T-helper 1 cell treated with Interleukin-12 subunit alpha and Interleukin-12 subunit beta and Interleukin-4 antibody, amounts not matched to agents 30 μg/mL and 1 μg/mL, for 36 hours (primary cell): ENCODE data around the gene TBPL1.
"Not testable (repeated sequence)": the region's sequence is repeated elsewhere in the genome, so short reads cannot be mapped to it uniquely, and the experiment has no call there.

ENCODE experiments used
- H3K27ac Mint-ChIP-seq: one replicate; pipeline ENCODE4 v1.8.0; 2021; ENCODE audit warnings: mild to moderate bottlenecking, mixed read lengths
- H3K27me3 Mint-ChIP-seq: one replicate; pipeline ENCODE4 v1.8.0; 2021; ENCODE audit warnings: low read depth, mixed read lengths
- H3K36me3 Mint-ChIP-seq: one replicate; pipeline ENCODE4 v1.8.0; 2021; ENCODE audit warnings: low read depth, mixed read lengths
- H3K4me1 Mint-ChIP-seq: one replicate; pipeline ENCODE4 v1.8.0; 2021; ENCODE audit warnings: low read depth, mixed read lengths
- H3K4me3 Mint-ChIP-seq: one replicate; pipeline ENCODE4 v1.8.0; 2021; ENCODE audit warnings: mild to moderate bottlenecking, moderate library complexity, mixed read lengths
- H3K9me3 Mint-ChIP-seq: one replicate; pipeline ENCODE4 v1.8.0; 2021; ENCODE audit warnings: mixed read lengths

Gene TBPL1

DNA sequence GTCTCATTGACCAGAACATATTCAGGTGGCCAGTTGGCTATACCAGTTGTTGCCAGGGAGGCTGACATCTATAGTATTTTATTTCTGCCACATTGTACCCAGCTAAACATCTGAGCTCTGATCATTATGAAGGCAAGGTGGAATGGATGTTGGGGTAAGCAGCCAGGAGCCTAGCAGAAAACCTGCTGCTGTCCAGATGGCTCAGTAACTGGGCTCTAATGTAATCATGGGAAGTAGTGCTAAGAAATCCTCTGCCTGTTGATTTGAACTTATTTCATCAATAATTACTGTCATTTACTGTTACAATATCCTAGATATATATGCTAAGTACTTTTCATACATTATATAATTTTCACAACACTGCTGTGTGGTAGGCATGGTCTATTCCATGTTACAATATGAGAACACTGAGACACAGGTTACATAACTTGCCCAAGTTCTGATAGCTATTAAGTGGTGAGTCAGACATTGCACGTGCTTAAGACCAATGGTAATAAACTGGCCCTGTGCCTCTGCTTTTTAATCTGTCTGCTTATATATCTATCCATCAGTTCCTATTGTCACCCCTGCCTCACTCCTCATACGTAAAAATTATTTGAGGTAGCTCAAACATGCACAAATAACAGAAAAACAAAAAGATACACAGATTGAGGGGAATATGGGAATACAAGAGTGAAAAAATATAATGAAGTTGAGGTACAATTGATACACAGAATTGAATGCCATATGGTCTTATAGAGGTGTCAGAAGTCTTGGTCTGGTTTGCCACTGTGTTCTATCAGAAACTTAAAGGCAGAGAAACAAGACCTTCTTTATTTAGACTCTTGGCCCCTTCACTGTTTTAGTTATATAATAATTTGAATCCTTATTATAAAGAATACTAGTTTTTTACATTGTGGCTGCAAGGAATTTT is 25.2 kb downstream of the TBPL1 start:
- Mint-ChIP-seq H3K4me1 (peaks cover 15% of the 10 kb centered on the region), H3K9me3 (no peaks in the 10 kb centered on the region), H3K4me3 (no peak overlapping the region), H3K36me3 (peaks cover 9% of the 10 kb centered on the region), H3K27ac (no peak overlapping the region), H3K27me3 (no peaks in the 10 kb centered on the region)

DNA sequence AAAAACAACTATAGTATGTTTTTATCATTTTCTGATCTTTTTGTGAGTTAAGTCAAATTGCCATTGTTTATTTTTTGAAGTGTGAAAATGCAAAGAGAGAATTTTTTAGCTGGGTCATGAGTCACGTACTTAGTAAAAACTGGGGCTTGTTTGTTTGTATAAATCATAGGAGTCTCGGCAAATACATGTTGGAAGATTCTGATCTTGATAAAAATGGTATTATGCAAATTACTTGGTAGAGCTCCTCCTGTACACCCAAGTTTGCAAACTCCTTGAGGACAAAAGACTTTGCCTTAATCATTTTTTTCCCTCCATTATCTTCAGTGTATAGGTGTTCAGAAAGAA is 25.8 kb downstream of the TBPL1 start:
- Mint-ChIP-seq H3K9me3 (no peaks in the 10 kb centered on the region), H3K4me3 (no peak overlapping the region), H3K27me3 (no peaks in the 10 kb centered on the region), H3K4me1 (peaks cover 16% of the 10 kb centered on the region), H3K27ac (no peak overlapping the region), H3K36me3 (peaks cover 12% of the 10 kb centered on the region)

DNA sequence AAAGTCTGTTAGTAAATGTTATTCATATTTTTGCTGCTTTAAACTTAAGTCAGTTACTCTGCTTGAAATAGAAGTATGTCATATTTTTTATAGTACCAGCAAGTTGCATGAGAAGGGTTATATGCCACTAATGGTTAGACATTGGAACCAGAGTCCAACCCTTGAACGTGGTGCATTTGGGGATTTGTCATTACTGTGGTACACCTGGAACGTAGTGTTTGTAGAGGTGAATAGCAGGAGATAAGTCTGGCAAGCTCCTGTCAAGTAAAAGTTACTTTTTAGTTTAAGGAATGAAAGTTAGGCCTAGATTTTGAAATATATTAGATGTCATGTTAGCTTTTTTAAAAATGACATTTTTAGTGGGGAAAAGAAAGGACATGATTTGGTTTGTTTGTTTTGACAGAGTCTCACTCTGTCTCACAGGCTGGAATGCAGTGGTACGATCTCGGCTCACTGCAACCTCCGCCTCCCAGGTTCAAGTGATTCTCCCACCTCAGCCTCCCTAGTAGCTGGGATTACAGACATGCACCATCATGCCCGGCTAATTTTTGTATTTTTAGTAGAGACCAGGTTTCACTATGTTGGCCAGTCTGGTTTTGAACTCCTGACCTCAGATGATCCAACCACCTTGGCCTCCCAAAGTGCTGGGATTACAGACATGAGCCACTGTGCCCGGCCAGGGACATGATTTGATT is 26.4 kb downstream of the TBPL1 start:
- Mint-ChIP-seq H3K4me1 (peaks cover 16% of the 10 kb centered on the region), H3K36me3 (peaks cover 13% of the 10 kb centered on the region)
- not testable (repeated sequence) for H3K4me3 Mint-ChIP-seq, H3K27ac Mint-ChIP-seq, H3K27me3 Mint-ChIP-seq, H3K9me3 Mint-ChIP-seq

DNA sequence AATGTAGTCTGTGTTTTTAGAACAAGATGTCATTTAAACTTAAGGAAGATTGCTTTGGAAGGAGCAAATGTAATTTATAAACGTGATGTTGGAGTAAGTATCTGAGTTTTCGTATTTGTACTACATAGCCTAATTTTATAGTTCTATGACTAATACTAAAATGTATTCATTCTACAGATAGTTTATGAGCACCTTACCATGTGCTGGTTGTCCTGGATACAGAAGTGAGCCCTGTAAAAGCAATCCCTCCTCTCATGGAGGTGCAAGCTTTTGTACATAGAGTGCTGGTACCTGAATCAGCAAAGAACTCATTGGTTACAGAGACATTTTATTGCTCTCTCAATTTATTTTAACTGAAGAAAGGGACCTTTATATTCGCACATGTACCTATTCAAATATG is 27.1 kb downstream of the TBPL1 start:
- Mint-ChIP-seq H3K27ac (no peak overlapping the region), H3K4me1 (peaks cover 16% of the 10 kb centered on the region), H3K36me3 (peaks cover 17% of the 10 kb centered on the region), H3K27me3 (no peaks in the 10 kb centered on the region), H3K4me3 (no peak overlapping the region), H3K9me3 (no peaks in the 10 kb centered on the region)

DNA sequence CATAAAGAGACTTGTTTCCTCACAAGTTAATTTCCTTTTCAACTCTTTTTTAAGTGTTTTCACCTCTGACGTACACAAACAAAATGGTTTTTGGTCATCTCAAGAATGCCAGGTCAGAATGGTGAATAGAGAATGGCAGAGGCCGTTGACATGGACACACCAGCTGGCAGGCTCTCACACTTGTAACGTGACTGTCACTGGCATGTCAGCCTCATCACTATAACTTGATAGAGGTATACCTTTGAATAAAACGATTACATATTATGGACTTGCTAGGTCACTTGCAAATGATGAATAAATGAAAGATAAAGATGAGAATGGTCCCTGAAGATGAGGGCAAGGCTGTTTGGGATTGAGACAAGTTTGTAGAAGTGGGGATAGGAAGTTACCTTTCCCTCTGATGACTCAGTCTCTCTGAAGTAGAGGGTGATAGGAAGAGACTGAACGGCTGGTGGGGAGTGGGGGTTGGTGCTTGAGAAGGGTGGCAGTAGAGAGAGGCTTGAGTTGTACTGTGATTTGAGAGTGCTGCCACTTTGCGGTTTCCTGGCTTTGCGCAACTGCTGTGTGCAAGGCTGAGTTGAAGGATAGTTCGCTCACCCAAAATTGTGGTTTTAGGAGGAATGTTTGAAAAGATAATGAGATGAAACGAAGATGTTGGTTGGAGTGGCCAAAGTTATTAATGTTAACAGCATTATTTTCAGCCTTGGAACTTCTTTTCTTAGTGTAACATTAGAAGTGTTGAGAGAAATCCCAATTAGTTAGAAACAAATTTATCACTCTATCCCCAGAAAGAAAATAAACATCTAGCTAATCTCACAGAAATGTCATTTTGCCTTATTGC is 30.3 kb downstream of the TBPL1 start:
- peak overlapping the region; percentile 54 for H3K27ac Mint-ChIP-seq
- peak overlapping the region; percentile 28 for H3K4me3 Mint-ChIP-seq
- peaks cover 22% of the 10 kb centered on the region for H3K4me1 Mint-ChIP-seq
- no peaks in the 10 kb centered on the region for H3K27me3 Mint-ChIP-seq
- no peaks in the 10 kb centered on the region for H3K9me3 Mint-ChIP-seq
- peaks cover 30% of the 10 kb centered on the region for H3K36me3 Mint-ChIP-seq

- Mint-ChIP-seq H3K27ac (no peak overlapping the region), H3K4me1 (peaks cover 20% of the 10 kb centered on the region), H3K36me3 (peaks cover 34% of the 10 kb centered on the region), H3K27me3 (no peaks in the 10 kb centered on the region), H3K9me3 (no peaks in the 10 kb centered on the region), H3K4me3 (no peak overlapping the region)
Measured at GRCh38 chr6:133985970-133986369, 32.9 kb downstream of the TBPL1 start.

- H3K27ac Mint-ChIP-seq = no peak overlapping the region
- H3K9me3 Mint-ChIP-seq = no peaks in the 10 kb centered on the region
- no peaks in the 10 kb centered on the region for H3K27me3 Mint-ChIP-seq
- H3K4me1 Mint-ChIP-seq = peaks cover 19% of the 10 kb centered on the region
- no peak overlapping the region for H3K4me3 Mint-ChIP-seq
- peaks cover 30% of the 10 kb centered on the region for H3K36me3 Mint-ChIP-seq
Measured at GRCh38 chr6:133986942-133987341, 33.9 kb downstream of the TBPL1 start.

DNA sequence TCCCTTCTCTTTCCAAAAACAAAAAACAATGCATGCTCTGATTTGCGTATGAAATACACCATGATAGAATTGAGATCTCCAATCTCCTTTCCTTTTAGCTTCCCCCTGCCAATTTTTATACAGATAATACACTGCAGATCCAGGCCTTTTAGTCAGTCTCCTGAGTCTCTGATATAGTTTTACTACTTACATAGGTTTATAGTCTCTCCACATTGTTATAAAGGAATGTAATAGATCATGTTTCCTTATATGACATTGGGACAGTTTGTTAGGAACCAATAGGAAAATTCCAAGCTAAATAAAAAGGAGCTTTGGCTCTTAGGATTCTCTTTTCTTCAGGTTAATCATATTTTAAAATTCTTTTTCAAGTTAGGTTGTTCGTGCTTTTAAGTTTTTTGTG is 36.5 kb downstream of the TBPL1 start:
- peaks cover 20% of the 10 kb centered on the region for H3K36me3 Mint-ChIP-seq
- no peaks in the 10 kb centered on the region for H3K27me3 Mint-ChIP-seq
- no peaks in the 10 kb centered on the region for H3K9me3 Mint-ChIP-seq
- peaks cover 6% of the 10 kb centered on the region for H3K4me1 Mint-ChIP-seq
- H3K4me3 Mint-ChIP-seq = no peak overlapping the region
- no peak overlapping the region for H3K27ac Mint-ChIP-seq

DNA sequence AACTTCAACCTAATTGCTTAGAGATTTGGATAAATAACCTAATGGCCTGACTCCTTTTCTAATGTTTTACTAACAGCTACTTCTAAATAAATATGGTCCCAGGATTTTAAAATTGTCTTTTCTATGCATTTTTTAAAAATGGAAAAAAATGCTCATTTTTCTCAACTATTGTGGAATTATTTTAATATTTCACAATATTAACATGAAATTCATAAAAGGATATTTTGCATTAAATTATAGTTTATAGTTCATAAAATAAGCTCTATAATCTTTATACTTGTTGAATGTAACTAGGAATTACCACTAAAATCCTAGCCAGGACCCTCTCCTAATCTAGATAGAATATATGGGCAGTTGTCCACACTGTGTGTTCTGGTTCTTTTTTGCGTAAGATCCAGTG is 37.3 kb downstream of the TBPL1 start:
- Mint-ChIP-seq H3K27me3 (no peaks in the 10 kb centered on the region), H3K27ac (no peak overlapping the region), H3K4me1 (peaks cover 6% of the 10 kb centered on the region), H3K4me3 (no peak overlapping the region), H3K36me3 (peaks cover 17% of the 10 kb centered on the region), H3K9me3 (no peaks in the 10 kb centered on the region)

DNA sequence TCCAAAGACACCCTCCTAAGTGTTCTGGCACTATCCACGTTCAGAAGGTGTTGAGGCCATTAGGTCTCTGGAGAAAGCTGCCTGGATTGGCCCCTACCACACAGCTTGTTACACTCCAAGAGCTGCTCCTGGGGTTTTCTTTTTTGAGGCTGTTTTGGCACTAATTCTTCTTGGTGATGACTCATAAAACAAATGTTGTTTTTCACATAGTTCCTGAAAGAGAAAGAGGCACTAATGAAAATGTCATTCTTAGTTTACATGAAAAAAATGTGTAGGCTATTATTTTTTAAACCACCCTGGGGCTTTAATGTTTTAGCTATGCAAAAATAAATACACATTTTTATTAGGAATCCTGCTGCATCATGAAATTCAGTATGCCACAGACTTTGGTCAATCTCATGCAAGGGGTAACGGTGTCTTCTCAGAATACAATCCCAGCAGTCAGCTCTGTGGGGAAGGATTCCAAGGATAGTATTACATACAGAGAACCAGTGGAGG is 38.1 kb downstream of the TBPL1 start:
- H3K36me3 Mint-ChIP-seq = peaks cover 12% of the 10 kb centered on the region
- H3K9me3 Mint-ChIP-seq = no peaks in the 10 kb centered on the region
- no peaks in the 10 kb centered on the region for H3K27me3 Mint-ChIP-seq
- H3K27ac Mint-ChIP-seq = no peak overlapping the region
- H3K4me1 Mint-ChIP-seq = no peaks in the 10 kb centered on the region
- H3K4me3 Mint-ChIP-seq = no peak overlapping the region

GRCh38 chr6:133992992-133993680 is 40.1 kb downstream of the TBPL1 start:
- H3K9me3 Mint-ChIP-seq = no peaks in the 10 kb centered on the region
- peaks cover 4% of the 10 kb centered on the region for H3K36me3 Mint-ChIP-seq
- H3K4me3 Mint-ChIP-seq = no peak overlapping the region
- H3K27me3 Mint-ChIP-seq = no peaks in the 10 kb centered on the region
- H3K27ac Mint-ChIP-seq = no peak overlapping the region
- no peaks in the 10 kb centered on the region for H3K4me1 Mint-ChIP-seq

GRCh38 chr6:133995296-133995695 is 42.3 kb downstream of the TBPL1 start:
- H3K9me3 Mint-ChIP-seq = no peaks in the 10 kb centered on the region
- no peak overlapping the region for H3K27ac Mint-ChIP-seq
- no peaks in the 10 kb centered on the region for H3K4me1 Mint-ChIP-seq
- H3K4me3 Mint-ChIP-seq = no peak overlapping the region
- peaks cover 3% of the 10 kb centered on the region for H3K27me3 Mint-ChIP-seq
- no peaks in the 10 kb centered on the region for H3K36me3 Mint-ChIP-seq

- Mint-ChIP-seq H3K36me3 (no peaks in the 10 kb centered on the region), H3K4me1 (no peaks in the 10 kb centered on the region), H3K9me3 (no peaks in the 10 kb centered on the region), H3K27ac (no peak overlapping the region), H3K27me3 (peaks cover 3% of the 10 kb centered on the region), H3K4me3 (no peak overlapping the region)
Measured at GRCh38 chr6:133995758-133996157, 42.7 kb downstream of the TBPL1 start.

DNA sequence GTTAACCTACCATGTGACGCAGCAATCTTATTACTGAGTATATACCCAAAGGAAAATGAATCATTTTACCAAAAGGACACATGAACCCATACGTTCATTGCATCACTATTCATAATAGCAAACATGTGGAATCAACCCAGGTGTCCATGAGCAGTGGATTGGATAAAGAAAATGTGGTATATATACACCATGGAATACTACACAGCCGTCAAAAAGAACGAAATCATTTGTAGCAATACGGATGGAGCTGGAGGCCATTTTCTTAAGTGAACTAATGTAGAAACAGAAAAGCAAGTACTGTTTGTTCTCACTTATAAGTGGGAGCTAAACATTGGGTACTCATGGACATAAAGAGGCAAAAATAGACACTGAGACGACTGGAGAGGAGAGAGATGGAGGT is 44.2 kb downstream of the TBPL1 start:
- Mint-ChIP-seq H3K4me3 (no peak overlapping the region), H3K27ac (no peak overlapping the region), H3K27me3 (peaks cover 4% of the 10 kb centered on the region), H3K4me1 (no peaks in the 10 kb centered on the region), H3K9me3 (no peaks in the 10 kb centered on the region), H3K36me3 (no peaks in the 10 kb centered on the region)
